ENCODE data around the gene SVOP.

The SVOP gene

DNA sequence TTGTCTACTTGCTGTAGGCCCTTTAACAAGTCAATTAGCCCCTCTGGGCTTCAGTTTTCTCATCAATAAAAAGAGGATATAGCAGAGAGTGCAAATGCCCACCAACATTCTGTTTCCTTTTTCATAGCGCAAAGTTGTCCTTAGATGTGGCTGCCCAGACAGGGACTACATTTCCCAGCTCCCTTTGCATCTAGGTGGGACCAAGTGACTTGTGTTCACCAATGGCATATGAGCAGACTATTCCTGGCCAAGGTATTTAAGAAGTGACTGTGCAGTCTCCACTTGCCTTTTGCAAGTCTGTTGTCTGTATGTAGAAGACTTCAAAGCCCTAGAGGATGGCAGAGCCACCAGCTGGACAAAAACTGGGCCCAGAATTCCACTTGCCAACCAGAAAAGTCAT lies 81.3 kb downstream of the SVOP start:
- FAIRE-seq (peak; percentile 80), DNase-seq (ENCODE audit: insufficient read length, low spot score) (no peak)

DNA sequence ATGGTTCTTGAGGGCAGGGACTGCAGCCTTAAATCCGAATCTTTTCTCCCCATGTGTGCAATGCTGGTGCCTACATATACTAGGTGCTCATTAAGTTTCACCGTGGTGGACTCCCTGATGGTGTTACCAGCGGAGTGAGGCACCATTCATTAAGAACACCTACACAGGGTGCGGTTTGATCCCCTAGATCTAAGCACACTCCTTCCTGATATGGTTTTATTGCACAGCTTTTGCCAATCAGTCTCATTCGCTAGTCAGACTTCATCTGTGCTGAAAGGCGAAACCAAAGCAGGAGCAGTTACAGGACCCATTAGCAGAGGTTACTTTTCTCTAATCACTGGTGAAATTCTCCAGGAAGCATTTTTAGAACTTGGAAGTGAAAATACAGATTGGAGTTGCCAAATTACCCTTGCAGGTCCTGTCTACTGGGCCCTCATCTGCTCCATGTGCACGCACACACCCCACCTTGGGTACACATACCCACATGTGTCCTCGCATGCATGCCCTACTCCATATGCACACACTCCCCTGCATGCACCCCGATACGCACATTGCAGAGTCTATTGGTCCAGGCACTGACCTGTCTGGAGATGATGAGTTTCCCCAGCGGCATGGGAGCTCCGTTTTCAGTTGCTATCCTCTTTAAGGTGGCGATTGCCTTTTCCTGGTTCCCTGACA lies 82.5 kb downstream of the SVOP start:
- no peak for FAIRE-seq
- no peak for DNase-seq (ENCODE audit: insufficient read length, low spot score)

GRCh38 chr12:108935159-108935763 lies 85.6 kb downstream of the SVOP start:
- DNase-seq (ENCODE audit: insufficient read length, low spot score) = no peak
- no peak for FAIRE-seq

DNA sequence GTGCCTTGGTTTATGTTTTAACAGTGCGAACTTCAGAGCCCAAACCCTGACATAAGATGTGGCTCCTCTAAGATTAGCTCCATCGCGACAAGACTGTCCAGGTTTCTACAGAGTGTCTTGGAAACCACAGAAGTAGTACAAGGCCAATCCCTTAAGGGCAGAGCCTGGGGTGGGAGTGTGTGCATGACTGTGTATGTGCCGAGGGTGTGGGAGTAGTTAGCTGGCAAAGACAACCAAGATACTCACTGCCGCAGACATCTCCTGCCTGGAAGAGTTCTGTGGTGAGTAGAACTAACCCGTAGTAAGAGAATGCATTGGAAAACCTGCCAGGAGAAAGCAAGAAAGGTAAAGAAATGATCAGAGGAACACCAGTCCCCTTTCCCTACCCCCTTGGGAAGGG lies 86.9 kb downstream of the SVOP start:
- DNase-seq (ENCODE audit: insufficient read length, low spot score) (no peak), FAIRE-seq (no peak)

- no peak for FAIRE-seq
These were observed 90.1 kb downstream of the SVOP start for GRCh38 chr12:108930756-108931155.

DNA sequence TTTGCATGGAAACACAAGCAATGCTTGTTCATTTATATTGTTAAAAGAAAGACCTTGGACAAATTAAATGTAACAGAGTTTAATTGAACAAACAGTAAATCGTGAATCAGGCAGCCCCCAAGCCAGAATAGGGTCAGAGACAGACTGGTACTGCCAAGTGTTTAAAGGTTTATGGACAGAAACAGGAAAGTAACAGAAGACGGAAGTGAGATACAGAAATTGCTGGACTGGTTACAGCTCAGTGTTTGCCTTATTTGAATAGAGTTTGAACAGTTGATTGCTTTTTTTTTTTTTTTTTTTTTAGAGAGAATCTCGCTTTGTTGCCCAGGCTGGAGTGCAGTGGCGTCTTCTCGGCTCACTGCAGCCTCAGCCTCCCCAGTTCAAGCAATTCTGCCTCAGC lies 90.7 kb downstream of the SVOP start:
- DNase-seq (ENCODE audit: insufficient read length, low spot score) (peak; percentile 35), FAIRE-seq (peak; percentile 92)

More at GRCh38 chr12:108930756-108931155, 90.1 kb downstream of the SVOP start:
- no peak for DNase-seq (ENCODE audit: insufficient read length, low spot score)

- DNase-seq (ENCODE audit: insufficient read length, low spot score) (no peak), FAIRE-seq (no peak)
These were observed 92.2 kb downstream of the SVOP start for GRCh38 chr12:108928695-108929094.

DNA sequence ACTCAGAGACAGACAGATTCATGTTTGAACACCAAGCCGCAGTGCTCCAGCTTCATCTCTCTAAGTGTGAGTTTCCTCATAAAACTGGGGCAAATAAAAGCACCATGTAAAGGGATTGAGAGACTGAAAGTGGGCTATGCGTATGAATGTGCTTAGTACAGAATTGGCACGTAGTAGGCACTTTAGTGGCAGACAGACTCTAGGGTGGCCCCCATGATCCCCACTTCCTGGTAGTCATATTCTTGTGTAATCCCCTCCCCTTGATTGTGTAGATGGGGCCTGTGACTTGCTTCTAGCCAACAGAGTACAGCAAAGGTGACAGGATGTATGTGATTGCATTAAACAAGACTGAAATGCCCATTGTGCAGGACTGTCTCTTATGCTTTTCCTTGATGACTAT lies 98.0 kb downstream of the SVOP start:
- FAIRE-seq = no peak
- DNase-seq (ENCODE audit: insufficient read length, low spot score) = no peak

- FAIRE-seq = no peak
- no peak for DNase-seq (ENCODE audit: insufficient read length, low spot score)
These were observed 98.9 kb downstream of the SVOP start for GRCh38 chr12:108921946-108922345.

DNA sequence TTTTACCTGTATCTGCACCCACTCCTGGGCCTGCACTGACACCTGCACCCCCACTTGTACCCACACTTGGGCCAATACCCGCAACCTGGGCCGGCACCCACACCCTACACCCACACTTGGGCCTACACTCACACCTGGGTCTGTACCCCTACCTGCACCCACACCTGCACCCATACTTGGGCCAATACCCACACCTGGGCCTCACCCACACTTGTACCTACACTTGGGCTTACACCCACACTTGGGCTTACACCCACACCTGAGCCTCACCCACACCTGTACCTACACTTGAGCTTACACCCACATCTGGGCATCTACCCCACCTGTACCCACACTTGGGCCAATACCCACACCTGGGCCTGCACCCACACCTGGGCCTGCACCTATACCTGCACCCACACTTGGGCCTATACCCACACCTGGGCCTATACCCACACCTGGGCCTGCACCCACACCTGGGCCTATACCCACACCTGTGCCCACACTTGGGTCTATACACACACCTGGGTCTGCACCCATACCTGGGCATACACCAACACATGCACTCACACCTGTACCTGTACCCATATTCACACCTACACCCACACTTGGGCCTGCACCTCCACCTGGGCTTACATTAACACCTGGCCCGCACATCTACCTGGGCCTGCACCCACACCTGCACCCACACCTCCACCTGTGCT lies 101.8 kb downstream of the SVOP start:
- FAIRE-seq (no peak), DNase-seq (ENCODE audit: insufficient read length, low spot score) (no peak)

DNA sequence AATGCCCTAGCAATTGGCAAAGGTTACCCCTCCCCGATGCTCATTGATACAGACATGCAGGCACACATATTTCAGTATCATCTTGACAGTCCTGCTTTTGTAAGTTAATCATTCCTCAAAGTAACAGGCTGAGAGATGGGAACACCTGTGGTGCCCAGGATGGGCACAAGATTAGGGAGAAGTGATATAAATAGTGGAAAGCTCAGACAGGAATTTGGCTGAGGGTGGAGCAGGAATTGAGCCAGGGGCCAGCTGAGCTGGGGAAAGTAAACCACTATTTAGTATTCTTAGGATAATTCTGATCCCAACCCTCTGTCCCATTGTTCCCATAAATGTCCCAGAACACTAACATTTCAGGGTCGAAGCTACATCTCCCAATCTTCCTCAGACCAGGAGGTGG lies 102.7 kb downstream of the SVOP start:
- FAIRE-seq (no peak), DNase-seq (ENCODE audit: insufficient read length, low spot score) (no peak)

GRCh38 chr12:108916336-108916735 lies 104.5 kb downstream of the SVOP start:
- DNase-seq (ENCODE audit: insufficient read length, low spot score) (no peak), FAIRE-seq (no peak)

DNA sequence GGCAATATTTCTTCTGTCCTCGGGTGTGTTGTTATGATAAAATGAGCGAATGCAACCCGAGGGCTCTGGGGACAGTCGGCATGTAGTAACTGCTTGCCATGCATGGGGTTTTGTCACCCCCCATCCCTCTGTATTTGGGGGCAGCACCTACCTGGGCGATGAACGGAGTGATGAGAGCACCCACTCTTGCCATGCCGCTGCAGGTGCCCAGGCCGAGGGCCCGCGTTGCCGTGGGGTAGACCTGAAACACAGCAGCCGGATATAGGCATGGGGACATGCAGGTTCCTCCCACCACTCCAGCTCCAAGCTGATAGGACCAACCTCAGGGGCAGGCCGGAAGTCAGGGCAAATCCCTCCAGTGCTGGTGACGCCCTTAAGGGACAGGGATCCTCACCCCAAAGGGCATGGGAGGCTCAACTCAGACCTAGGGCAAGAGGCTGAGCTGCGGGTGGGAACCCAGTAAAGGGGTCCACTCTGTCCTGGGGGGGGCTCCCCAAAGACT lies 105.2 kb downstream of the SVOP start:
- FAIRE-seq (no peak), DNase-seq (ENCODE audit: insufficient read length, low spot score) (no peak)

GRCh38 chr12:108914121-108914531 lies 106.7 kb downstream of the SVOP start:
- no peak for DNase-seq (ENCODE audit: insufficient read length, low spot score)
- no peak for FAIRE-seq

DNA sequence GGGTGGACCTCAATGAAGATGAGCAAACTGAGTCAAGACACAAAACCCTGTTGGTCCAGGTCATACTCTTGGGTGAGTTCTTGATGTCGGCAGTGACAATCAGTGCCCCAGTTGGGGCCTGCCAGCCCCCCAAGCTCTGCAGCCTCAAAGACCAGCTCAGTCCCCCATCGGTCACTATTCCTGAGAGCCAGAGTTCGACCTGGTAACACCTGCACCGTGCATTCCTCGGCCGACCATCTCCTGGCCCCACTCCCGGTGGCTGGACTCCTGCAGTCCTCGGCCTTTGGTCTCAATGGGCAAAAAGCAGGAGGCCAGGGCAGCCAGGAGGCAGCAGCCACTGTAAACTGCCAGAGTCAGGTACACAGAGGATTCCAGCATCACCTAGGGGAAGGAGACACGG lies 108.5 kb downstream of the SVOP start:
- no peak for FAIRE-seq
- no peak for DNase-seq (ENCODE audit: insufficient read length, low spot score)

DNA sequence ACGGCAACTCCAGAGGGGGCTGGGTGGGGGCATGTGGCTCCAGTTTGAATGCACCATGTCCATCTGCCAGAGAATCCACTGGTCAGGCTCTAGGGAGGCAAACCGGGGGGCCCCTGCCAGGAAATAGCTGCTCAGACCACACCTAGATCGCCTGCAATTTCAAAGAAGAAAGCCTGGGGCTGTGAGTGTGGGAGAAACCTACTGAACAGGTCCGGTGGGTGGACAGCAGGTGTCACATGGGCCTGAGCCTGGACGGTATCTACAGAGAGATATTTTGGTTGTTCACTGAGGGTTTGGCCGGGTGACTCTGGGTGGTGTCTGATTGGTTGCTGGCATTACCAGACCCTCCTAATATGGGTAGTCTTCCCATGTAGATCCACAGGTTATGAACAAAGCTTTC lies 109.0 kb downstream of the SVOP start:
- FAIRE-seq = no peak
- no peak for DNase-seq (ENCODE audit: insufficient read length, low spot score)

- DNase-seq (ENCODE audit: insufficient read length, low spot score) (no peak), FAIRE-seq (no peak)
These were observed 110.5 kb downstream of the SVOP start for GRCh38 chr12:108910336-108910735.

- FAIRE-seq = no peak
- no peak for DNase-seq (ENCODE audit: insufficient read length, low spot score)
These were observed 113.0 kb downstream of the SVOP start for GRCh38 chr12:108907839-108908351.

GRCh38 chr12:108906971-108907370 lies 113.9 kb downstream of the SVOP start:
- DNase-seq (ENCODE audit: insufficient read length, low spot score) (no peak), FAIRE-seq (no peak)

GRCh38 chr12:108905725-108906124 lies 115.1 kb downstream of the SVOP start:
- DNase-seq (ENCODE audit: insufficient read length, low spot score) (no peak), FAIRE-seq (peak; percentile 61)

DNA sequence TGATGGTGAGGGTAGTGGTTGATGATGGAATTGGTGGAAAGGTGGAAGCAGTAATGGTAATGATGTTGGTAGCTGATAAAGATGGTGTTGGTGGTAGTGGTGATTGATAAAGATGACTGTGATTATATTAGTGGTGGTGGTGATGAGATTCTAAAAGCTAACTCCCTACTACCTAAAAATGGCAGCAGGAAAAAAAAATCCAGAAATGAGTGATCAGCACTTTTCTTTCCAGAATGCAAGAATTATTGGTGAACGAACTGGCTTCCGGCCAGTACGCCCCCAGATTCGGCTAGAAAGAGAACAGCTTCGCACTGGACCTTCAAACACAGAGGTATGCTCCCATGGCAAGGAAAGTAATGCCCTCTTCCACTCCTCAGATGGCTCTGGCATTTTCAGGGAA lies 121.7 kb downstream of the SVOP start:
- DNase-seq (ENCODE audit: insufficient read length, low spot score) (no peak), FAIRE-seq (no peak)

GRCh38 chr12:108896817-108897216 lies 124.1 kb downstream of the SVOP start:
- DNase-seq (ENCODE audit: insufficient read length, low spot score) (no peak), FAIRE-seq (no peak)
